Measurements from ENCODE around the gene PWWP2B. TPM values are rescaled to one million over a fixed set of nuclear protein-coding genes. Genes with fewer than 3 reads are reported as not detected.

Gene PWWP2B
- total RNA-seq, 1 donor from 2014 or later, result 12.0 TPM

DNA sequence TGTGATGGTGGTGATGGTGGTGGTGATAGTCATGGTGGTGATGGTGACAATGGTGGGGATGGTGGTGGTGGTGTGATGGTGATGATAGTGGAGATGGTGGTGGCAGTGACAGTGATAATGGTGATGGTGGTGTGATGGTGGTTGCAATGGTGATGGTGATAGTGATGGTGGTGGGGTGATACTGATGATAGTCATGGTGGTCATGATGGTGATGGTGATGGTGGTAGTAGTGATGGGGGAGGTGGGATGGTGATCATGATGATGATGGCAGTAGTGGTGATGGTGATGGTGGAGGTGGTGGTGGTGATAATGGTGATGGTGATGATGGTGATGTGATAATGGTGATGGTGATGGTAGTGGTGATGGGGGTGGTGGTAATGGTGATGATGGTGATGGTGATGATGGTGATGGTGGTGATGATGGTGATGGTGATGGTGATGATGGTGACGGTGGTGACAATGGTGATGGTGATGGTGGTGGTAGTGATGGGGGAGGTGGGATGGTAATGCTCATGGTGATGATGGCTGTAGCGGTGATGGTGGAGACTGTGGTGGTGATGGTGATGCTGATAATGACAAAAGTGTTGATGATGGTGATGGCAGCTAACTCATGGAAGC, 4.7 kb upstream of the PWWP2B start:
- H4K20me1 ChIP-seq (ENCODE audit: insufficient read depth, low read length), result no peaks in the 10 kb centered on the region
- H3K4me2 ChIP-seq (ENCODE audit: low read length), result no peak overlapping the region
- Mint-ChIP-seq H3K27me3 (ENCODE audit: low read depth, unreplicated experiment) (peaks cover 14% of the 10 kb centered on the region), H3K4me1 (ENCODE audit: low read depth, unreplicated experiment) (peaks cover 4% of the 10 kb centered on the region), H3K9me3 (ENCODE audit: unreplicated experiment) (no peaks in the 10 kb centered on the region), H3K36me3 (ENCODE audit: low read depth, unreplicated experiment) (peaks cover 3% of the 10 kb centered on the region), H3K4me3 (ENCODE audit: unreplicated experiment) (no peak overlapping the region), H3K27ac (ENCODE audit: unreplicated experiment) (no peak overlapping the region)
- peaks cover 10% of the 10 kb centered on the region for H3K4me1 ChIP-seq (ENCODE audit: insufficient read depth, low read length)
- H3K27me3 ChIP-seq (ENCODE audit: insufficient read depth, low read length), result no peaks in the 10 kb centered on the region
- DNase-seq (ENCODE audit: low read depth) (no peak), FAIRE-seq (no peak)
- no peak overlapping the region for H3K4me3 ChIP-seq (ENCODE audit: insufficient read depth, low read depth, low read length)
- H2AFZ ChIP-seq (ENCODE audit: low read depth, low read length), result no peak overlapping the region
- no peaks in the 10 kb centered on the region for H3K9me3 ChIP-seq (ENCODE audit: insufficient read depth, low read depth, low read length)
- no peaks in the 10 kb centered on the region for H3K36me3 ChIP-seq (ENCODE audit: insufficient read depth, low read length)
- H3K79me2 ChIP-seq (ENCODE audit: insufficient read depth, low read length), result no peaks in the 10 kb centered on the region
- H3K27ac ChIP-seq (ENCODE audit: low read depth, low read length), result no peak overlapping the region
- no peak for TF ChIP-seq EZH2 (IDR thresholded peaks at IDR 0.05; ENCODE audit: insufficient read depth, low read length)
- no peak for TF ChIP-seq CTCF (IDR thresholded peaks at IDR 0.05; ENCODE audit: insufficient read depth, low read depth, low read length)
- no peak overlapping the region for H3K9ac ChIP-seq (ENCODE audit: low read length)

GRCh38 chr10:132392811-132393694, 3.9 kb upstream of the PWWP2B start:
- Histone ChIP-seq H2AFZ (ENCODE audit: low read depth, low read length) (no peak overlapping the region), H3K27me3 (ENCODE audit: insufficient read depth, low read length) (no peaks in the 10 kb centered on the region), H3K4me3 (ENCODE audit: insufficient read depth, low read depth, low read length) (no peak overlapping the region), H3K79me2 (ENCODE audit: insufficient read depth, low read length) (no peaks in the 10 kb centered on the region), H3K9ac (ENCODE audit: low read length) (no peak overlapping the region), H3K27ac (ENCODE audit: low read depth, low read length) (no peak overlapping the region), H3K9me3 (ENCODE audit: insufficient read depth, low read depth, low read length) (no peaks in the 10 kb centered on the region), H3K4me1 (ENCODE audit: insufficient read depth, low read length) (peaks cover 16% of the 10 kb centered on the region), H3K4me2 (ENCODE audit: low read length) (no peak overlapping the region), H3K36me3 (ENCODE audit: insufficient read depth, low read length) (no peaks in the 10 kb centered on the region), H4K20me1 (ENCODE audit: insufficient read depth, low read length) (peaks cover under 1% of the 10 kb centered on the region)
- TF ChIP-seq CTCF (IDR thresholded peaks at IDR 0.05; ENCODE audit: insufficient read depth, low read depth, low read length) (no peak), EZH2 (IDR thresholded peaks at IDR 0.05; ENCODE audit: insufficient read depth, low read length) (no peak)
- Mint-ChIP-seq H3K4me3 (ENCODE audit: unreplicated experiment) (no peak overlapping the region), H3K4me1 (ENCODE audit: low read depth, unreplicated experiment) (peaks cover 4% of the 10 kb centered on the region), H3K36me3 (ENCODE audit: low read depth, unreplicated experiment) (peaks cover 3% of the 10 kb centered on the region), H3K27me3 (ENCODE audit: low read depth, unreplicated experiment) (peaks cover 11% of the 10 kb centered on the region), H3K27ac (ENCODE audit: unreplicated experiment) (no peak overlapping the region), H3K9me3 (ENCODE audit: unreplicated experiment) (no peaks in the 10 kb centered on the region)
- no peak for FAIRE-seq
- DNase-seq (ENCODE audit: low read depth), result no peak
